Vagina (tissue), 2 donors: ENCODE results near the gene SERPIND1. TPM values are rescaled to one million over a fixed set of nuclear protein-coding genes. Genes with fewer than 3 reads are reported as not detected.

ENCODE experiments used
- DNase-seq, 2 donors: peaks; one replicate each; pipeline ENCODE4 v3.0.0-alpha.2; 2017; ENCODE audit errors: extremely low spot score in 2 of 2
- H3K27ac ChIP-seq: fragments of 200-600 bp; sonication (generic); one replicate; pipeline ENCODE4 v1.5.1; 2019
- H3K27me3 ChIP-seq: fragments of 200-600 bp; sonication (generic); one replicate; pipeline ENCODE4 v1.5.1; 2019
- H3K36me3 ChIP-seq, 2 donors: fragments of 200-600 bp; sonication (generic); one replicate each; pipeline ENCODE4 v1.5.1; 2017 to 2019
- H3K4me1 ChIP-seq: fragments of 200-600 bp; sonication (generic); one replicate; pipeline ENCODE4 v1.5.1; 2019
- H3K4me3 ChIP-seq, 2 donors: fragments of 200-600 bp; sonication (generic); 1 replicate in 1 of 2; 2 replicates in 1 of 2; pipeline ENCODE4 v1.5.1; 2016 to 2019
- H3K9me3 ChIP-seq: fragments of 200-600 bp; sonication (generic); one replicate; pipeline ENCODE4 v1.5.1; 2019
- CTCF ChIP-seq, 3 experiments: fragments of 450-650 bp in 2 of 3; fragments of 200-600 bp in 1 of 3; sonication (generic) in 1 of 3; IDR thresholded peaks; one replicate each; pipeline ENCODE4 v1.5.1; 2017 to 2019; ENCODE audit warnings: antibody characterized with exemption in 3 of 3, mild to moderate bottlenecking in 2 of 3, moderate library complexity in 2 of 3
- POLR2A ChIP-seq, 2 donors: fragments of 450-650 bp; IDR thresholded peaks; one replicate each; pipeline ENCODE4 v1.6.1; 2017; ENCODE audit warnings: antibody characterized with exemption in 2 of 2, mild to moderate bottlenecking in 2 of 2, moderate library complexity in 2 of 2
- POLR2AphosphoS5 ChIP-seq, 2 donors: sonication (generic); formaldehyde crosslinking; IDR thresholded peaks; one replicate each; pipeline ENCODE4 v1.9.0; 2017; ENCODE audit warnings: antibody characterized with exemption in 2 of 2, mild to moderate bottlenecking in 2 of 2, low read depth in 1 of 2; ENCODE audit not compliant: insufficient read depth in 1 of 2
- intact Hi-C: fragments of 100-400 bp; cut with DNase I; formaldehyde crosslinking; loops from one replicate; pipeline ENCODE4 v1.15.1; 2023
- total RNA-seq: library from RNA; depleted of rRNA; stranded (reverse); fragments of >200 nt; gene quantifications from one replicate; pipeline ENCODE4 v1.2.3, GENCODE V29; 2016

The SERPIND1 gene
- total RNA-seq, 1 donor from 2014 or later, result not detected

DNA sequence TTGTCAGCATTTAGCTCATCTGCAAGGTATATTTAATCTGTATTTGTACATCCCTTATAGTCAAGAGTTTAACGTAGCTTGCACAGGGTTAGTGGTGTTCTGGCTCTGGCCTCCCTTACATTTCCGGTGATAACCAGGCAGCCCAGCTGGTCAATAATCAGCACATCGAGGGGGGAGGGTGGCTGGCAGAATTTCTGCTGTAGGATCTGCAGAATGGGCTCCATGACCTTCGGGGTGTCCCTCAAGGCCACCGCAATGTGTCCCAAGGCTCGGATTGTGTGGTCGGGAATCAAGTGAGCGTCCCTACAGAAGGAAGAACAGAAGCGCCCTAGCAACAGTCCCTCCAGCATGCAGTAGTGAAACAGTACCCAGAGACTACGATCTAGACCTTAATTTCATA lies 25.1 kb downstream of the SERPIND1 start:
- Histone ChIP-seq H3K36me3 (peaks cover 3 to 88% of the 10 kb centered on the region in 2 donors), H3K4me3 (no peak overlapping the region), H3K27me3 (no peaks in the 10 kb centered on the region), H3K27ac (no peak overlapping the region), H3K9me3 (no peaks in the 10 kb centered on the region), H3K4me1 (no peaks in the 10 kb centered on the region)
- TF ChIP-seq CTCF (IDR thresholded peaks at IDR 0.05), result no peak
- TF ChIP-seq POLR2A (IDR thresholded peaks at IDR 0.05), result no peak
- TF ChIP-seq POLR2AphosphoS5 (IDR thresholded peaks at IDR 0.05; ENCODE audit: insufficient read depth in 1 of 2, low read depth in 1 of 2), result no peak
- intact Hi-C loops, result no loop called here
- DNase-seq, result no peak

- TF ChIP-seq POLR2AphosphoS5 (IDR thresholded peaks at IDR 0.05; ENCODE audit: insufficient read depth in 1 of 2, low read depth in 1 of 2), result no peak
- no peak for TF ChIP-seq CTCF (IDR thresholded peaks at IDR 0.05)
- TF ChIP-seq POLR2A (IDR thresholded peaks at IDR 0.05), result no peak
- Histone ChIP-seq H3K27ac (no peak overlapping the region), H3K9me3 (no peaks in the 10 kb centered on the region), H3K36me3 (peaks cover 3 to 90% of the 10 kb centered on the region in 2 donors), H3K27me3 (no peaks in the 10 kb centered on the region), H3K4me1 (no peaks in the 10 kb centered on the region), H3K4me3 (no peak overlapping the region)
- no peak for DNase-seq
- intact Hi-C loops, result no loop called here
These were observed 25.5 kb downstream of the SERPIND1 start for GRCh38 chr22:20799449-20799848.

GRCh38 chr22:20802452-20802851 lies 28.5 kb downstream of the SERPIND1 start:
- DNase-seq, result no peak
- Histone ChIP-seq H3K27ac (no peak overlapping the region), H3K4me1 (no peaks in the 10 kb centered on the region), H3K9me3 (no peaks in the 10 kb centered on the region), H3K36me3 (peaks cover 3 to 94% of the 10 kb centered on the region in 2 donors), H3K4me3 (no peak overlapping the region), H3K27me3 (no peaks in the 10 kb centered on the region)
- TF ChIP-seq POLR2A (IDR thresholded peaks at IDR 0.05), result no peak
- no peak for TF ChIP-seq POLR2AphosphoS5 (IDR thresholded peaks at IDR 0.05; ENCODE audit: insufficient read depth in 1 of 2, low read depth in 1 of 2)
- no peak for TF ChIP-seq CTCF (IDR thresholded peaks at IDR 0.05)
- intact Hi-C loops, result no loop called here

DNA sequence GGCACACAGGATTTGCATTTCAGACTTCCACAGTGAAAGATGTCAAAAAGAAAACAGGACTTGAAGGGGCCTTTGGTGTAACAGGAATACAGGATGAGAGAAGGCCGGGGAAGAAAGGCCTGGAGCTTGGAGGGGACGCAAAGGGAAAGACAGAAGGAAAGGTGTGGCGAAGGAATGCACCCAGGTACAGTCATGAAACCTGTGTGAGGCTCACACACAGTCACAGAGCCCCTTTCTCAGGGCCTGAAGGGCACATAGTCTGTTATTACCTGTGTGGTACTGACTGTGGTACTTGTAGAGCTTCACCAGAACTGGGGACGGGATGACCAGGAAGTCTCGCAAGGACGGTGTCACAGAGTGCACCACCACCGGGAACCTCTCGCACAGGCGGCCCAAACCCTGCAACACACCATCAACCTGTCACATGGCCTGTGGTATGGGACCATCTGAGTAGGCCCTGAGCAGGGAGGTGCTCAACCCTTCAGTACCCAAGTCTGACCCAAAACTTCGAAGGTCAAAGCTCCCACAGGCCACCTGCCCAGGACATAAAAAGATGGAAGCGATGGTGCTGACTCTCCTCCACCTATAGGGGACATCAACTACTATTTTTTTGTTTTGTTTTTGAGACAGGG lies 29.1 kb downstream of the SERPIND1 start:
- DNase-seq, result no peak
- Histone ChIP-seq H3K9me3 (no peaks in the 10 kb centered on the region), H3K4me1 (no peaks in the 10 kb centered on the region), H3K27me3 (no peaks in the 10 kb centered on the region), H3K27ac (no peak overlapping the region), H3K4me3 (no peak overlapping the region), H3K36me3 (peaks cover 3 to 90% of the 10 kb centered on the region in 2 donors)
- no peak for TF ChIP-seq POLR2AphosphoS5 (IDR thresholded peaks at IDR 0.05; ENCODE audit: insufficient read depth in 1 of 2, low read depth in 1 of 2)
- no peak for TF ChIP-seq POLR2A (IDR thresholded peaks at IDR 0.05)
- no peak for TF ChIP-seq CTCF (IDR thresholded peaks at IDR 0.05)
- intact Hi-C loops, result no loop called here

DNA sequence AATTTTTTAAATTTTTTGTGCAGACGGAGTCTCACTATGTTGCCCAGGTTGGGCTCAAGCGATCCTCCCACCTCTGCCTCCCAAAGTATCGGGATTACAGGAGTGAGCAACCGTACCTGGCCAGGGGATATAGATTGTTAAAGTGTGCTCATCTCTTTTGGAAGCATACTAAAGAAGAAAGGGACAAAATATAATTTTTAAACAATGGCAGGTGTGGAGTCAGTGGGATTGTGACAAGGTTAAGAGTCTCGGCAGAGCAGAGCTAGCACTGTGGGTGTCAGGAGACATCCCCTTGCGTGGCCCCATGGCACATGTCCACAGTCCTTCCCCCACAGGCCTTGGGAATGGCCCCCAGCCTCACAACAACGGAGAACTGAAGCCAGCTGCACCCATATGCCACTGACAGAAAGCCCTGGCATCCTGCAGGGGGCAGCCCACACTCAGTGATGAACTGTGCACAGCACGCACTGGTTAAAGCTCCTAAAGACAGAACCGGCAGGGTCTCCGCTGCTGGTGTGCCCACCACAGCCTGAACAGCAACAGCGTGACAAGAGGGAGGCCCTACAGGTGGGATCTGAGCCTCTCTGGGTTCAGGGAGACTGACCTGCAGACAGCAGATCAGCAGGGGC lies 29.9 kb downstream of the SERPIND1 start:
- no peaks in the 10 kb centered on the region for H3K4me1 ChIP-seq
- no peak overlapping the region for H3K4me3 ChIP-seq
- intact Hi-C loops, result no loop called here
- H3K27ac ChIP-seq, result no peak overlapping the region
- H3K27me3 ChIP-seq, result no peaks in the 10 kb centered on the region
- no peak for DNase-seq
- TF ChIP-seq POLR2A (IDR thresholded peaks at IDR 0.05), result no peak
- no peak for TF ChIP-seq POLR2AphosphoS5 (IDR thresholded peaks at IDR 0.05; ENCODE audit: insufficient read depth in 1 of 2, low read depth in 1 of 2)
- no peak for TF ChIP-seq CTCF (IDR thresholded peaks at IDR 0.05)
- H3K36me3 ChIP-seq, result peaks cover 3 to 83% of the 10 kb centered on the region in 2 donors
- no peaks in the 10 kb centered on the region for H3K9me3 ChIP-seq
